Trophoblast cell (in vitro differentiated cells and primary cell): Measurements from ENCODE around the gene THADA.

Experiments
- DNase-seq, 2 donors: peaks; one replicate each; pipeline ENCODE4 v3.0.0-alpha.2; 2016
- H2AFZ ChIP-seq: 2 replicates; pipeline ENCODE4 v1.6.1; 2013; ENCODE audit warnings: low read length, moderate library complexity, mild to moderate bottlenecking; ENCODE audit not compliant: insufficient read depth, poor library complexity
- H2AK5ac ChIP-seq: 2 replicates; pipeline ENCODE4 v1.6.1; 2013; ENCODE audit warnings: mild to moderate bottlenecking, low read length
- H2BK120ac ChIP-seq: 2 replicates; pipeline ENCODE4 v1.6.1; 2013; ENCODE audit warnings: low read length, mild to moderate bottlenecking, moderate library complexity; ENCODE audit not compliant: insufficient read depth, poor library complexity
- H2BK12ac ChIP-seq: 2 replicates; pipeline ENCODE4 v1.6.1; 2013; ENCODE audit warnings: mild to moderate bottlenecking, low read length, moderate library complexity
- H2BK5ac ChIP-seq: 2 replicates; pipeline ENCODE4 v1.6.1; 2013; ENCODE audit warnings: low read length, low read depth, moderate library complexity, mild to moderate bottlenecking; ENCODE audit not compliant: poor library complexity
- H3K14ac ChIP-seq: 2 replicates; pipeline ENCODE4 v1.6.1; 2013; ENCODE audit warnings: mild to moderate bottlenecking, low read length
- H3K18ac ChIP-seq: 2 replicates; pipeline ENCODE4 v1.6.1; 2013; ENCODE audit warnings: mild to moderate bottlenecking, low read length
- H3K23ac ChIP-seq: 2 replicates; pipeline ENCODE4 v1.6.1; 2013; ENCODE audit warnings: low read length
- H3K27ac ChIP-seq: 2 replicates; pipeline ENCODE4 v1.5.1; 2013; ENCODE audit warnings: low read depth, mild to moderate bottlenecking, inconsistent platforms, low read length, moderate library complexity
- H3K27me3 ChIP-seq: 2 replicates; pipeline ENCODE4 v1.6.1; 2013; ENCODE audit warnings: inconsistent platforms, mild to moderate bottlenecking, low read length, moderate library complexity; ENCODE audit not compliant: insufficient read depth
- H3K36me3 ChIP-seq, 2 experiments: 1 replicate in 1 of 2; 2 replicates in 1 of 2; pipeline ENCODE4 v1.6.1; 2013; ENCODE audit warnings: low read length in 2 of 2, mild to moderate bottlenecking in 2 of 2, moderate library complexity in 1 of 2; ENCODE audit not compliant: insufficient read depth in 2 of 2, control insufficient read depth in 1 of 2
- H3K4ac ChIP-seq: 2 replicates; pipeline ENCODE4 v1.6.1; 2013; ENCODE audit warnings: low read depth, mild to moderate bottlenecking, low read length, moderate library complexity
- H3K4me1 ChIP-seq, 2 experiments: 1 replicate in 1 of 2; 2 replicates in 1 of 2; pipeline ENCODE4 v1.6.1; 2013; ENCODE audit warnings: low read length in 2 of 2, mild to moderate bottlenecking in 2 of 2, moderate library complexity in 1 of 2; ENCODE audit not compliant: insufficient read depth in 2 of 2, control insufficient read depth in 1 of 2
- H3K4me2 ChIP-seq: 2 replicates; pipeline ENCODE4 v1.6.1; 2013; ENCODE audit warnings: inconsistent platforms, mild to moderate bottlenecking, low read length, moderate library complexity
- H3K4me3 ChIP-seq: 2 replicates; pipeline ENCODE4 v1.5.1; 2013; ENCODE audit warnings: mild to moderate bottlenecking, low read depth, low read length, inconsistent platforms
- H3K79me1 ChIP-seq: one replicate; pipeline ENCODE4 v1.6.1; 2013; ENCODE audit warnings: low read length
- H3K79me2 ChIP-seq: 2 replicates; pipeline ENCODE4 v1.6.1; 2013; ENCODE audit warnings: low read length, mild to moderate bottlenecking; ENCODE audit not compliant: control insufficient read depth, insufficient read depth, poor library complexity
- H3K9ac ChIP-seq: 2 replicates; pipeline ENCODE4 v1.6.1; 2013; ENCODE audit warnings: mild to moderate bottlenecking, low read length
- H3K9me3 ChIP-seq: 2 replicates; pipeline ENCODE4 v1.6.1; 2013; ENCODE audit warnings: low read depth, mild to moderate bottlenecking, control low read depth, inconsistent platforms, low read length; ENCODE audit not compliant: insufficient read depth
- H4K12ac ChIP-seq: 2 replicates; pipeline ENCODE4 v1.6.1; 2013; ENCODE audit warnings: low read depth, mild to moderate bottlenecking, low read length, moderate library complexity
- H4K8ac ChIP-seq: 2 replicates; pipeline ENCODE4 v1.6.1; 2013; ENCODE audit warnings: low read depth, mild to moderate bottlenecking, low read length, moderate library complexity
- H4K91ac ChIP-seq: one replicate; pipeline ENCODE4 v1.6.1; 2013; ENCODE audit warnings: low read depth, mild to moderate bottlenecking, low read length, moderate library complexity
- WGBS: extraction: QIAGEN DNeasy Blood & Tissue Kit; methylation state at CpG from one replicate; pipeline ENCODE4 v1.1.7; 2013; ENCODE audit warnings: missing lambda C conversion rate; ENCODE audit not compliant: insufficient read length, insufficient coverage; ENCODE audit errors: extremely low coverage; 5-methylcytosine and 5-hydroxymethylcytosine counted together

THADA gene

DNA sequence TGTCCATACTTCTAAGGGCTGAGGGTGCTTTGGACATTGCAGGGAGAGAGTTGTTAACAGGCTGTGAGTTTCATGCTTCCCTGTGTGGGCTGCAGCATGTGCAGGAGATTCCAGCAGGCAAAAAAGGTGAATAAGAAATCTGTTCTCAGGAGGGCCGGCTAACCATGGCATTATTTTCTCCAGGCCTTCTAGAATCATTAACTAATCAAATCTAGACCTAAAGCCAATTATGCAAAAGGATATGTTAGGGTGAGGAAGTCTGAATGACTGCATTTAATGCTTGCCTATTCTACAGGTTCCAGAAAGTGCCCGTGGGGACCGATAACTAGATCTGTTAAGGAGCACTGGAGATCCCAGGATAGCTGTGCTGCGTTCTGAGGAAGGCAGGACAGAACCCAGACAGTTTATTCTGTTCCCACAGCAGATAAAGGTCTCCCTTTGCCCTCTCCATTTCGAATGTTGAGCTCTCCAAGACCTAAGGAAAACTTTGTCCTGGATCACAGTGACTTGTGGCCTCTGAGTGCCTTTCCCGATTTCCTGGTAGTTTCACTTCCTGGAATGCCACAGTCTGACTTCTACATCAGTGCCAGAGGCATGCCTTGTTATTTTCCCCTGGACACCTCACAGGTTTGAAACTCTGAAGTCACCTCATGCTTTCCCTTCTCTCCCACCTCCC is 319.4 kb downstream of the THADA start:
- H3K9me3 ChIP-seq = no peaks in the 10 kb centered on the region
- peak overlapping the region; percentile 45 for H3K14ac ChIP-seq
- H2BK12ac ChIP-seq = no peak overlapping the region
- peak overlapping the region; percentile 35 for H2AK5ac ChIP-seq
- no peak overlapping the region for H2AFZ ChIP-seq
- no CpG with 5 or more reads among the region's 6 CpGs for WGBS
- H3K4me3 ChIP-seq = no peak overlapping the region
- no peaks in the 10 kb centered on the region for H3K36me3 ChIP-seq
- peak overlapping the region; percentile 64 for H4K91ac ChIP-seq
- H3K27me3 ChIP-seq = no peaks in the 10 kb centered on the region
- peaks cover 16 to 26% of the 10 kb centered on the region in 2 experiments for H3K4me1 ChIP-seq
- H3K18ac ChIP-seq = no peak overlapping the region
- no peak overlapping the region for H3K23ac ChIP-seq
- no peak overlapping the region for H3K9ac ChIP-seq
- H2BK5ac ChIP-seq = peak overlapping the region; percentile 31
- DNase-seq = no peak
- peak overlapping the region; percentile 12 for H4K12ac ChIP-seq
- no peak overlapping the region for H3K4me2 ChIP-seq
- no peaks in the 10 kb centered on the region for H3K79me2 ChIP-seq
- no peak overlapping the region for H3K4ac ChIP-seq
- peak overlapping the region; percentile 31 for H4K8ac ChIP-seq
- peak overlapping the region; percentile 50 for H3K27ac ChIP-seq
- peak overlapping the region; percentile 27 for H2BK120ac ChIP-seq
- peaks cover 19% of the 10 kb centered on the region for H3K79me1 ChIP-seq

DNA sequence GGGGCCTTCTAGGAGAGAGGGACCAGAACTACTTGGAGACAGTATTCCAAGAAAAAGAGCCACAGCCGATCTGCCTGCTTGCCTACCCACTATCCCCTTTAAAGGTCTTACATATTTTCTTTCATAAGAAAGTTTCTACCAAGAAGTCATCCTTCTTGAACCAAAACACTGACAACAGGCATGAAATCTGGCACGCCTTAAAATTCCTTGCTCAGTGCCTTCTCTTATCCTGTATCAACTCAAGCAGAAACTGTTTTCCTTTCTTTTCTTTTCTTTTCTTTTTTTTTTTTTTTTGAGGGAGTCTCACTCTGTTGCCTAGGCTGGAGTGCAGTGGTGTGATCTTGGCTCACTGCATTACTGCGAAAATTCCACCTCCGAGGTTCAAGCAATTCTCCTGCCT is 321.1 kb downstream of the THADA start:
- Histone ChIP-seq H3K4me2 (no peak overlapping the region), H4K91ac (peak overlapping the region; percentile 63), H2BK120ac (no peak overlapping the region), H2AFZ (no peak overlapping the region), H2AK5ac (no peak overlapping the region), H2BK12ac (peak overlapping the region; percentile 11), H3K14ac (no peak overlapping the region), H2BK5ac (no peak overlapping the region), H3K4me1 (peaks cover 16 to 28% of the 10 kb centered on the region in 2 experiments), H3K4me3 (no peak overlapping the region), H4K8ac (no peak overlapping the region), H3K27me3 (no peaks in the 10 kb centered on the region), H3K4ac (no peak overlapping the region), H3K9ac (no peak overlapping the region), H3K18ac (peak overlapping the region; percentile 62), H3K79me2 (no peaks in the 10 kb centered on the region), H3K9me3 (no peaks in the 10 kb centered on the region), H3K36me3 (no peaks in the 10 kb centered on the region), H3K79me1 (peaks cover 21% of the 10 kb centered on the region), H4K12ac (no peak overlapping the region), H3K27ac (no peak overlapping the region), H3K23ac (no peak overlapping the region)
- no CpG with 5 or more reads among the region's 4 CpGs for WGBS
- no peak for DNase-seq

DNA sequence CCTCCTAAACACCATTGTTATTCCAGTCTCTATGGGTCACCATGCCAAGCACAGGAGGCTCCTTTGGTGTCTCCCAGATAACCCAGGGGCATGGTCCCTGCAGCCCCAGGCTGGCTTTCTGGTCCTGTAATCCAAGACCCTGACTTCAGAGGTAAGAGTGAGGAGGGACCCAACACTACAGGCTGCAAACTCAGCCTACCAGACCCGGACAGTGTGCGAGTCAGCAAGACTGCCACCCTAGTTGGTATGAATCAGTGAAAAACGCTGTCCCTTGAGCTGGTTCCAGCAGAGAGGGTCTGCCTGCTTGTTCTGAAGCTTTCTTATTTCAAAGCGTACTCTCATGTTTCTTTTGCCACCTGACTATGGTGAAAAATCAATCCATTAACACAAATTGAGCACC is 321.8 kb downstream of the THADA start:
- Histone ChIP-seq H2AK5ac (peak overlapping the region; percentile 7), H3K23ac (no peak overlapping the region), H3K4me1 (peaks cover 21 to 34% of the 10 kb centered on the region in 2 experiments), H3K27ac (peak overlapping the region; percentile 70), H3K4me2 (no peak overlapping the region), H3K27me3 (no peaks in the 10 kb centered on the region), H2BK12ac (peak overlapping the region; percentile 46), H3K18ac (peak overlapping the region; percentile 13), H3K9me3 (no peaks in the 10 kb centered on the region), H3K14ac (no peak overlapping the region), H4K91ac (peak overlapping the region; percentile 37), H4K8ac (no peak overlapping the region), H3K79me1 (peaks cover 22% of the 10 kb centered on the region), H3K4ac (no peak overlapping the region), H3K4me3 (no peak overlapping the region), H3K36me3 (no peaks in the 10 kb centered on the region), H2BK5ac (peak overlapping the region; percentile 7), H3K9ac (no peak overlapping the region), H2BK120ac (peak overlapping the region; percentile 59), H4K12ac (no peak overlapping the region), H3K79me2 (no peaks in the 10 kb centered on the region), H2AFZ (no peak overlapping the region)
- WGBS = no CpG with 5 or more reads among the region's 4 CpGs
- DNase-seq = no peak

DNA sequence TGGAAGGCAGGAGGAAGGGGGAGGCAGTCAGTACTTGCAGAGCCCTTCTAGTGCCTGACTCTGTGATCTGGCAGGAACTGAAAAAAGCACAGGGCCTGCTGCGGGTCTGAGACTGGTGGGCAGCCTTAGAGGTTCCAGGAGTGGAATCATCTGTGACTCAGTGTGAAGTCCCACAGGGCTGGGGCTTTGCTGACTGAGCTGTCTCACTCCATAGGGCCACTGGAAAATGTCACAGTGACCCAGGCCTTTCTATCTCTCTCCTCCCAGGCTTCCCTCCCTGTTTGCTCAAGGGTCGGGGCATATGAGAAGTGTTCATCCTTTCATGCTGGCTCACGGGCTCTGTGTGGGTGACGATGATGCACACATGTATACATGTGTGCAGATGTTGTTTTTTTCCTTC is 322.3 kb downstream of the THADA start:
- DNase-seq = peak; percentile 5 to 21
- H3K9ac ChIP-seq = no peak overlapping the region
- H3K79me2 ChIP-seq = no peaks in the 10 kb centered on the region
- H2BK120ac ChIP-seq = no peak overlapping the region
- no peak overlapping the region for H3K14ac ChIP-seq
- no peak overlapping the region for H4K12ac ChIP-seq
- peaks cover 24 to 39% of the 10 kb centered on the region in 2 experiments for H3K4me1 ChIP-seq
- no peaks in the 10 kb centered on the region for H3K9me3 ChIP-seq
- no peak overlapping the region for H2BK12ac ChIP-seq
- no peaks in the 10 kb centered on the region for H3K36me3 ChIP-seq
- no peak overlapping the region for H3K4me3 ChIP-seq
- H4K8ac ChIP-seq = no peak overlapping the region
- H3K18ac ChIP-seq = no peak overlapping the region
- H3K4me2 ChIP-seq = no peak overlapping the region
- H2AFZ ChIP-seq = no peak overlapping the region
- no peak overlapping the region for H3K23ac ChIP-seq
- no peak overlapping the region for H3K4ac ChIP-seq
- peak overlapping the region; percentile 7 for H2BK5ac ChIP-seq
- H3K27ac ChIP-seq = peak overlapping the region; percentile 70
- WGBS = no CpG with 5 or more reads among the region's 4 CpGs
- peaks cover 26% of the 10 kb centered on the region for H3K79me1 ChIP-seq
- no peaks in the 10 kb centered on the region for H3K27me3 ChIP-seq
- peak overlapping the region; percentile 37 for H4K91ac ChIP-seq
- no peak overlapping the region for H2AK5ac ChIP-seq
